ENCODE data around the gene LGR4. TPM values are rescaled to one million over a fixed set of nuclear protein-coding genes. Genes with fewer than 3 reads are reported as not detected.
"Not testable (repeated sequence)": the region's sequence is repeated elsewhere in the genome, so short reads cannot be mapped to it uniquely, and the experiment has no call there.

The LGR4 gene
- total and polyA plus RNA-seq, 2 donors (not counting 1 experiment from before 2014, with no cell fraction given) = 0.92 to 3.3 TPM

DNA sequence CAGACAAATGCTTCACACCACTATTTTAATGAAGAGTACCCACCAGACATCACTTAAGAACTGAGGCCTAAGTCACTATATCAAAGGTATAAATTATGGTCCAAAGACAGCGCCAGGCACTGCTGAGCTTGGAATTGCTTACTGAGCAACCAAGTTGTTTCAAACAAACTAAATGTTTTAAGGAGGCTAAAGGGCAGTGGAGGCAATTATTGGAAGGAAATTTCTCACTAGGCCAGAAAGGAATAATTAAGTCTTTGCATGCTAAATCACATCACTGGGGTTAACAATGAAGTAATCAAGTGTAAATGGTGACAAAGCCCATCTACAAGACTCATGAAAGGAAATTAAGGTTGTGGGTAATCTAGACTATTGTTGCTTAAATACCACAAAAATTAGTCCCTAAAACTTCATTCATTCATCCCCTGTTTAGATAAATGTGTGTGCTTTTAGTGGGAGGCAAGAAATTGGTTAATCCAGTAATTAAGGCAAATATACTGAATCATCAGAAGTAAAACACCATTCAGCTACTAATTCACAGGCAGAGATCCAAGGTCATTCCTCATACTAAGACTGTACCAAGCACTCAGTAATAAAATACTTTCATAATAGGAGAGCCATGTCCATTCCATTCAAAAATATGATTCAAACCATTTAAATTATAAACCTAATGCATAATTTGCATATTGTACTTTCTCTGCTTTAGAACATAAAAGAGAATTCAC is 21.2 kb downstream of the LGR4 start:
- intact Hi-C loops (cut with micrococcal nuclease) = no loop called here
- H3K4me1 Mint-ChIP-seq = no peaks in the 10 kb centered on the region
- H3K27me3 ChIP-seq (replicated peaks in 1 of 4; ENCODE audit: control extremely low read depth in 1 of 4, control insufficient read depth in 3 of 4, insufficient read depth in 4 of 4, low read length in 3 of 4) = no peaks in the 10 kb centered on the region
- 100% methylated on average over 1 of the region's 1 CpG for WGBS (ENCODE audit: insufficient coverage)
- ChIA-PET CTCF (no interaction called here), POLR2A (no interaction called here)
- H3K4me3 ChIP-seq (ENCODE audit: control extremely low read depth in 1 of 5, extremely low read depth in 1 of 5, insufficient read depth in 1 of 5, low read depth in 2 of 5, low read length in 4 of 5) = no peak overlapping the region
- no peak overlapping the region for H3K27ac ChIP-seq (ENCODE audit: low read length in 2 of 2)
- no peaks in the 10 kb centered on the region for H4K20me1 ChIP-seq (ENCODE audit: control insufficient read depth, insufficient read depth, low read length, poor library complexity, severe bottlenecking)
- no peak overlapping the region for H2AFZ ChIP-seq (ENCODE audit: insufficient read depth, low read depth, low read length, poor library complexity, severe bottlenecking)
- no peaks in the 10 kb centered on the region for H3K79me2 ChIP-seq (ENCODE audit: control insufficient read depth, insufficient read depth, low read length)
- no peaks in the 10 kb centered on the region for H3K9me3 Mint-ChIP-seq (ENCODE audit: insufficient read depth)
- no peak for TF ChIP-seq EZH2 (IDR thresholded peaks at IDR 0.05; ENCODE audit: borderline replicate concordance, insufficient read depth, low read depth, low read length, poor library complexity, severe bottlenecking)
- TF ChIP-seq CTCF (IDR thresholded peaks at IDR 0.05) = no peak
- H3K4me2 ChIP-seq (replicated peaks; ENCODE audit: low read depth, low read length, poor library complexity, severe bottlenecking) = no peak overlapping the region
- H3K4me3 Mint-ChIP-seq = no peak overlapping the region
- H3K27ac Mint-ChIP-seq = no peak overlapping the region
- no peaks in the 10 kb centered on the region for H3K36me3 ChIP-seq (replicated peaks in 1 of 2; ENCODE audit: control extremely low read depth in 1 of 2, control insufficient read depth in 1 of 2, extremely low read depth in 1 of 2, insufficient read depth in 2 of 2, low read length in 1 of 2)
- DNase-seq (no peak), ATAC-seq (ENCODE audit: low read depth) (no peak)
- peaks cover 4% of the 10 kb centered on the region for H3K27me3 Mint-ChIP-seq
- H3K9ac ChIP-seq (ENCODE audit: low read length) = no peak overlapping the region
- no peaks in the 10 kb centered on the region for H3K9me3 ChIP-seq (ENCODE audit: control extremely low read depth in 1 of 3, control insufficient read depth in 2 of 3, insufficient read depth in 1 of 3, low read length in 2 of 3)
- no peaks in the 10 kb centered on the region for H3K4me1 ChIP-seq (ENCODE audit: control insufficient read depth in 2 of 2, insufficient read depth in 2 of 2, low read length in 2 of 2)

DNA sequence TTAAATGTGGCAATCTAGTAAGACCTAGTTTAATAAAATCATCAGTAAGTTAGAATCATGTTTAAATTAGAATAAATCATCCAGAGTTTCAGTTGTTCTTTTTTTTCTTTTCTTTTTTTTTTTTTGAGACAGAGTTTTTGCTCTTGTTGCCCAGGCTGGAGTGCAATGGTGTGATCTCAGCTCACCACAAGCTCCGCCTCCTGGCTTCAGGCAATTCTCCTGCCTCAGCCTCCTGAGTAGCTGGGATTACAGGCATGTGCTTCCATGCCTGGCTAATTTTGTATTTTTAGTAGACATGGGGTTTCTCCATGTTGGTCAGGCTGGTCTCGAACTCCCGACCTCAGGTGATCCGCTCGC is 24.4 kb downstream of the LGR4 start:
- H3K9me3 Mint-ChIP-seq (ENCODE audit: insufficient read depth); H3K4me2 ChIP-seq (replicated peaks; ENCODE audit: low read depth, low read length, poor library complexity, severe bottlenecking); H3K4me3 ChIP-seq (ENCODE audit: control extremely low read depth in 1 of 5, extremely low read depth in 1 of 5, insufficient read depth in 1 of 5, low read depth in 2 of 5, low read length in 4 of 5); H3K4me1 Mint-ChIP-seq; ATAC-seq (ENCODE audit: low read depth); H3K9ac ChIP-seq (ENCODE audit: low read length); intact Hi-C loops (cut with micrococcal nuclease); H3K36me3 ChIP-seq (replicated peaks in 1 of 2; ENCODE audit: control extremely low read depth in 1 of 2, control insufficient read depth in 1 of 2, extremely low read depth in 1 of 2, insufficient read depth in 2 of 2, low read length in 1 of 2); H3K4me1 ChIP-seq (ENCODE audit: control insufficient read depth in 2 of 2, insufficient read depth in 2 of 2, low read length in 2 of 2); H3K27me3 ChIP-seq (replicated peaks in 1 of 4; ENCODE audit: control extremely low read depth in 1 of 4, control insufficient read depth in 3 of 4, insufficient read depth in 4 of 4, low read length in 3 of 4); H2AFZ ChIP-seq (ENCODE audit: insufficient read depth, low read depth, low read length, poor library complexity, severe bottlenecking); H3K79me2 ChIP-seq (ENCODE audit: control insufficient read depth, insufficient read depth, low read length); H3K9me3 ChIP-seq (ENCODE audit: control extremely low read depth in 1 of 3, control insufficient read depth in 2 of 3, insufficient read depth in 1 of 3, low read length in 2 of 3); POLR2A ChIA-PET; DNase-seq; H3K27ac Mint-ChIP-seq; H3K27ac ChIP-seq (ENCODE audit: low read length in 2 of 2); H4K20me1 ChIP-seq (ENCODE audit: control insufficient read depth, insufficient read depth, low read length, poor library complexity, severe bottlenecking); H3K27me3 Mint-ChIP-seq; H3K4me3 Mint-ChIP-seq: not testable (repeated sequence)
- CTCF ChIA-PET = interaction anchor here (1.2 kb wide), 1 partner anchor 38 kb away, joined by 3 read pairs; no protein-coding TSS in a partner anchor
- WGBS (ENCODE audit: insufficient coverage) = 100% methylated on average over 3 of the region's 5 CpGs
